GM18517 (cell line): Measurements from ENCODE around the gene CCNJL.
"Not testable (repeated sequence)": the region's sequence is repeated elsewhere in the genome, so short reads cannot be mapped to it uniquely, and the experiment has no call there.

Experiments used
- ATAC-seq: cut with Tn5 transposase; IDR thresholded peaks from one replicate; pipeline ENCODE4 v1.9.1; 2021; ENCODE audit warnings: mild to moderate bottlenecking, moderate library complexity; ENCODE audit not compliant: unreplicated experiment

The CCNJL gene

GRCh38 chr5:160263326-160263855 lies 49.0 kb downstream of the CCNJL start:
- no peak for ATAC-seq

DNA sequence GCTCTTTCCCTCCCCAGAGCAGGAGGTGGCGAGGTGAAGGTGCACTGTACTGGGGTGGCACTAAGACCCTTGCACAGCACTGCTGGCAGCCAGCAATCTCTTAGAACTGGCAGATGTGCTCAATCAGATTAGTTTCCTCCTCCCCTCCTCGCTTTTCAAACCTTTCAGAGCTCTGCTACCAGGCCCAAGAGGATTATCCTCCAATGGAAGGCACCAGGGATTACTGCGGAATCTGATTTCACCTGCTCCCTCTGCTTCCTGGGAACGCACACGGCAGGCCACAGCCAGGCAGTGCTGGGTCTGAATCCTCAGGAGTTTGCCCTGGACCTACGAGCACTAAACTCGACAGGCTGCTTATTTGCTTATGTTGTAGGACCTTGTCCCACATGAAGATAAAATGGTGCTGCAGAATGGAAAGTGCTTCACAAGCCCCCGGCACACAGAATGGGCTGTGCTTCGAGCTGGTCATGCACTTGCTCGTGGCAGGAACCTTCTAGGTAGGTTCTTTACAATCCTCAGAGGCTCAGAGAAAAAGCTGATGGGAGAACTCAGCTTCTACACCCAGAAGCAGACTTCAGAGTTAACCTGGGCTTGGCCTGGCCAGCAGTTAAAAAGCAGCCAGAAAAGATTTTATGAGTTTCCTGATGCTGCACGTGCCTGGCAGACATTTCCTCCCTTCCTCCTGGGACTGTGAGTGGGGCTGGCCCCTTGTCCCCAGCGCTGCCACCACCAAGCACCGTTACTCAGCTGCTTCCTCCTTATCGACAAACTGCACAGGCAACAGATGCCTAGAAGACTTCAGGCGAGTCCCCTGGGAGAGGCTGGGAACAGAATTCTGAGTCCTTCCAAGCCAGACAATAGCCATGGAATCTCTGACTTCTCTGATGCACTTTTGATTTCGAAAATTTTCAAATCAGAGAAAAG lies 50.0 kb downstream of the CCNJL start:
- ATAC-seq, result no peak

GRCh38 chr5:160260881-160261815 lies 51.2 kb downstream of the CCNJL start:
- ATAC-seq, result no peak

GRCh38 chr5:160260006-160260775 lies 52.2 kb downstream of the CCNJL start:
- no peak for ATAC-seq

GRCh38 chr5:160259341-160259740 lies 53.0 kb downstream of the CCNJL start:
- no peak for ATAC-seq

DNA sequence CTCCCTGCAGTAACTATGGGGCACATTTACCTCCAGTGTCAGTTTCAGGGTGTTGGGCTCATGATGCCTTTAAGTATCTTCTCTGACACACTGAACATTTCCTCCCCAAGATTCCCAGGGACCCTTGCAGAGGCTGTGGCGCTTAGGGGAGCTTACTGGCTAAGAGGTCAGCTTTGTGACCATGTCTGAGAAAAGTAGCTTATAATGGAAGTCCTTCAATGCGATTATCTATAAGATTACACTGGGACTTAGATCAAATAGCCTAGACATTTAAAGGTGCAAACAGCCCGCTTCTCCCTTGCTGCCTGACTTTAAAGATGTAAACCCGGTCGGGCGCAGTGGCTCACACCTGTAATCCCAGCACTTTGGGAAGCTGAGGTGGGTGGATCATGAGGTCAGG lies 57.7 kb downstream of the CCNJL start:
- no peak for ATAC-seq

DNA sequence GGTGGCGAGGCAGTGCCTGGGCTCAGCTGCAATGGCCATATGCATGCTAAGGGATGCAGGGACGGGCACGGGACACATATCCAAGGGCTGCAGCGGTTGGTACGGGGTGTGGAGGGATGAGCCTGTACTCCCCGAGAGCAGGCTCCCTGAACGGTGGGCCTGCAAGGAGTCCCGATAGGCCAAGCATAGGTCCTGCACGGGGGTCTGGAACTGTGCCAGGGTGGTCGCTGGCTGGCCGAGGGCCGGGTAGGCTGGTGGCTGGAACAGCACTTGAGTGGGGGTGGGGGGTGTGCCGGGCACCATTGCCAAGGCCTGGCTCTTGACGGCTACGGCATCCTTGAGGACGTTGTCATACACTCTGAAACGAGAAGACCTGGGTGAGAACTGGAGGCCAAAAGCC lies 58.9 kb downstream of the CCNJL start:
- no peak for ATAC-seq

- no peak for ATAC-seq
Observed at GRCh38 chr5:160252916-160253315, 59.4 kb downstream of the CCNJL start.

DNA sequence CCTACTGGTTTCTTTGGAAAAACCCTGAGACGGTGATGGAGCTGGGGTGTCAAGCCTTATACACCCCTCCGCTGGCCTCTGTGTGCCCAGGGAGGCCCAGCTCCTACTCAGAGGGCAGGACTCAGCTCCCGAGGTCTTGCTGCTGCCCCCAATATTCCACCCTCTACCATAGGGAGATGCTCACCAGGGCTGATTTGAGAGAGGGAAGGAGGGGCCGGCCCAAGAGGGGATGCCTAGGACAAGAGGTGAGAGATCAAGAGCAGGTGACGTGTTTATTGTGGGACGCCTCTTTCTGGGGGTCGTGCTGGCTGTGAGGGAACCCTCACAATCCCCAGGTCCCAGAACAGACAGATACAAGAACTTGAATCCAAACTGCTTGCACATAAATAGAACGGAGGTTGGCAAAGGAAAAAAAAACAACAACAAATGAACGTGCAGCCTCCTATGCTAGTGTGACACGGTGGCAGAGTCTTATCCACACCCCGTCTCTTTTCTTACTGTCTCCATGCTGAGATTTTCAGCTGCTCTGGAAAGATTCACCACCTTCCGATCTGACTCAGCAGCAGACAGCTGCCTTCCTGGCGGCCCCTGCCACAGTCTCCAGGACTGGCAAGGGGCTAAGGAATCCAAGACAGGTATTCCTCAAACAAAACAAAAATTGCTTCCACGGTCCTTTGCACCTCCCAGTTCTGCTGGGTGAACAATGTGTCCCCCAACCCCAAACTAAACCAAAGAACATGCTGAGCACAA lies 60.8 kb downstream of the CCNJL start:
- ATAC-seq, result no peak

DNA sequence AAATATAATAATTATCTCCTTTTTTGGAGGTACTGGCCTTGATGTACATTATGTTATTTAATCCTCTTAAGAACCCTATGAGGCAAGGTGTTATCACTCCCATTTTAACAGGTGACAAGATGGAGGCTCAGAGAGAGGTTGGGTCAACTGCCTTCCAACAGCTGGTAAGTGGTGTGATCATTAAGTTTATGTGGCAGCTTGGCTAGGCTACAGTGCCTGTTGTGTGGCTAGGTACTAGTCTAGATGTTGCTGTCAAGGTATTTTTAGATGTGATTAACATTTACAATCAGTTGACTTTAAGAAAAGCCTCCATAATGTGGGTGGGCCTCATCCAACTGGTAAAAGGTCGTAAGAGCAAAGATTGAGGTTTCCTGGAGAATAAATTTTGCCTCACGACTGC lies 61.5 kb downstream of the CCNJL start:
- no peak for ATAC-seq

DNA sequence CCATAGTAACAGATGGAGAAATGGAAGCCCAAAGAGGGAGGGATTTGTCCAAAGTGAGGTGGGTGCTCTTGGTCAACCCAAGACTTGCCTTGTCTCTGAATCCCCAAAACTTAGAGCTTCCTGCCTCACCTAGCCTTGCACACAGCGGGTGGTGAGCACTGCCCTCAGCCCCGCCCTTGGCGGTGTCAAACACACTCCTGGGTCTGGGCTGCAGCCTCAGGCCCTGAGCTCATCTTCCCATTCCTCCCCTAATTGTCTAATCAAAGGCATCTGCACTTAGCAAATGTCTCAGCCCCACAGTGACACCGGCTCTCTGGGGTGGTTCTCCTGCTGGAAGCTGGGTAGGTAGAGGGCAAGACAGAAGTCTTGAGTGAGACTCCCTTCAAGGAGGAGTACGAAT lies 62.1 kb downstream of the CCNJL start:
- ATAC-seq, result no peak

DNA sequence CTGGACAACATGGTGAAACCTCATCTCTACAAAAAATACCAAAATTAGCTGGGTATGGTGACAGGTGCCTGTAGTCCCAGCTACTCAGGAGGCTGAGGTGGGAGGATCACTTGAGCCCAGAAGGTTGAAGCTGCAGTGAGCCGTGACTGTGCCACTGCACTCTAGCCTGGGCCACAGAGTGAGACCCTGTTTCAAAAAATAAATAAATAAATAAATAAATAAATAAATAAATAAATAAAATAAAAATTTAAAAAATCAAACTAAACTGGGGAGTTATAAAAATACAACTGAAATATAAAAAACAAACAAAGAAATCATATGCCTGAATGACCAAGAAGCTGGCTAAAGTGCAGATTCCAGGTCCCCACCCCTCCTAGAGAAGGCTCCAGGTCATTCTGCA lies 62.8 kb downstream of the CCNJL start:
- ATAC-seq, result not testable (repeated sequence)

DNA sequence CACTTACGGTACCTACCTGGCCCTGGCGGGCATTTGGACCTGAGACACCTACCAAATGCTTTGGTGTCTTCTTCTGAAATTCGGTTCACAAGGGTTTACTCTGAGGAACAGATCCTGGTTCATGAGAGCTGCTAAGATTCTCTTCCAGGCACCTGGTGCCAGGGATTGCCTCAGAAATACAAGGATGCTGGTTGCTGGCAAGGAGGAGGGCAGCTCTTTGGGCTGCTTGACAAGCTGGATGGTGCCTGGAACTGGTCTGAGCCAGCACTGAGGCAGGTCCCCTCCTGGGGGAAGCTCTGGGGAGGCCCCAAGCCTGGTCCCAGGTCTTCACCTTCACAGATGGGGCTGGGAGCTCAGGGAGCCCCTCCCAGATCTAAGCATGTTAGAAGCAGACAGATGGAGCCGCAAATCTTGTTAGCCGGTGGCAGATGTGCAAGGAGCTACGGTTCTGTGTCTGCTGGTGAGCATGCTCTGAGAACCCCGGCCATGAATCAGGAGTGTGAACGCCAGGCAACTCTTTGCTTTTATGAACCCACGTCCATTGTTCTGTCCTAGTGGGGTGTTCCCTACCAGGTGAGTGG lies 66.8 kb downstream of the CCNJL start:
- ATAC-seq, result no peak

DNA sequence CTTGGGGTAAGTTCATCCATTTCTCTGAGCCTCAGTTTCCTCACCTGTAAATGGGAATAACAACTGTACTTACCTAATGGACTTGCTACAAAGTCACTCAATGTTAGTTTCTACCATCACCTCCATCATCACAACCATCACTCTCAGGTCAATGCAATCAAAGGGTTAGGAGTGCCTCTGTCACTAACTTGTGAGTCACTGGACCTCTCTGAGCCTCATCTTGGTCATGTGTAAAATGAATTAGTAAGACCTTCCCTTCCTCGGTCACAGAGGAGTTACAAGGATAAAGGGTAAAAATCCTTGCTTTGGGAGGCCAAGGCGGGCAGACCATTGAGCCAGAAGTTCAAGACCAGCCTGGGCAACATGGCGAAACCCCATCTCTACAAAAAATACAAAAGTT lies 70.2 kb downstream of the CCNJL start:
- no peak for ATAC-seq

DNA sequence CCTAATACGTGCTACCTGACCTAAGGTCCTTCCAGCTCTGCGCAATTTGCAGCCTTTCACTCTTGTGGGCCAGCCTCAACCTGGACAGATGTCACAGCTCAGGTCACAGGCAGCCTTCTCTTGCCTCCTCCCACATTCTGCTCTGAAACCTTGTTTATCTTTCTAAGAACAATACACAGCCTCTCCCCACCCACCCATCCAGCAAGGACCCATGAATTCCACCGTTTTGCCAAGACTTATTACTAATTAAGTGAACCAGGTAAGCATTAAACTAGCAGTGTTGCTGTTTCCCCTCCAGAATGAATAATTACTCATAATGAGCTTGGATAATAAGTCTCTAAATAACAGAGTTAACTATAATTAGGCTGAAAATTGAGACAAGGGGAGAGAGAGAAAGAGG lies 72.0 kb downstream of the CCNJL start:
- ATAC-seq, result no peak

- no peak for ATAC-seq
Observed at GRCh38 chr5:160237571-160238093, 74.7 kb downstream of the CCNJL start.

DNA sequence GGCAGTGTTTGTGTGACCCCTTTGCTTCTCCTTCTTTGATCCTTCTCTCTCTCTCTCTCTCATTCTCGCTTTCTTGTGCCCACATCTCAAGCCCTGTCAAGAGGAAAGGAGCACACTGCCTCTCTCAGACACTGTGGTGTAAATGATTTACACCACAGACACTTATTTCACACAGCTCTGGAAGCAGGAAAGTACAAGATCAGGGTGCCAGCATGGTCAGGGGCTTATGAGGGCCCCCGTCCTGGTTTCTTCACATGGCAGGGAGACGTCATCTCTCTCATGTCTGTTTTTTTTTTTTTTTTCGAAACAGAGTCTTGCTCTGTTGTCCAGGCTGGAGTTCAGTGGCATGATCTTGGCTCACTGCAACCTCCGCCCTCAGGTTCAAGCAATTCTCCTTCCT lies 76.6 kb downstream of the CCNJL start:
- no peak for ATAC-seq

DNA sequence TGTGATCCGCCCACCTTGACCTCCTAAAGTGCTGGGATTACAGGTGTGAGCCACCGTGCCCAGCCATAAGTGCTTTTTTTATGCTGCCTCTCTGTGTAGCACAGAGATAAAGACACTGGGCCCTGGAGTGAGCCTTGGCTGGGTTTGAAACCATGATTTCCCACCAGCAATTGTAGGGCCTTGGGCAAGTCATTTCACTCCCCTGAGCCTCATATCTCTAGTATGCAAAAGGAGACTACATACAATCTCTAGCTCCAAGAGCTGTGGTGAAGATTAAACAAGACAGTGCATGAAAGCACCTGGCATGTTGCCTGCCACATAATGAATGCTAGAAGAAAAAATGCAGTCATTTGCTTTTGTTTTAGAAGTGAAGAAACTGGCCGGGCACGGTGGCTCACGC lies 79.1 kb downstream of the CCNJL start:
- ATAC-seq, result no peak

DNA sequence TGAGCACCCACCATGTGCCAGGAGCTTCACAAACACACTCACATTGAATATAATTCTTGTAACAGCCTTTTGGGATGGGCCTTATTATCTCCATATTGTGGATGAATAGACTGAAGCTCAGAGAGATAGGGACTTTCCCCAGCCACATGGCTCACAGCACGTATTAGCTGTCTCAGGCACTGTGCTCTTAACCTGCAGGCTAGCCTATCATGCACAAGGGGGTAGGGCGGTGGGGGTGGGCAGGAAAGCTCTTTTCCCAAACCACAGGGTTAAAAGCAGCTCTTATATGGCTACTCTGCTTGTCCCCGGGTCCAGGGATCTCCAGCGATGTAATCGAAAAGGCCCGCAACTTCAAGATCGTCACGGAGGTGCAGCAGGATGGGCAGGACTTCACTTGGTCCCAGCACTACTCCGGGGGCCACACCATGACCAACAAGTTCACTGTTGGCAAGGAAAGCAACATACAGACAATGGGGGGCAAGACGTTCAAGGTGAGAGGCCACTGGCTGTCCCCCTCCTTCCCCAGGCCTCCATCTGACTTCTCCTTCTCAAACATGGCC lies 80.5 kb downstream of the CCNJL start:
- ATAC-seq, result no peak
